CD14-positive monocyte (primary cell): ENCODE measurements around the gene PDE6H. TPM values are rescaled to one million over a fixed set of nuclear protein-coding genes. Genes with fewer than 3 reads are reported as not detected.

Source experiments
- DNase-seq, 3 donors: peaks; one replicate each; pipeline ENCODE4 v3.0.0-alpha.2; 2011 to 2022
- H2AFZ ChIP-seq: 2 replicates; pipeline ENCODE4 v1.6.0; 2012; ENCODE audit warnings: mild to moderate bottlenecking, low read depth, low read length, inconsistent platforms; ENCODE audit not compliant: insufficient read depth, poor library complexity, severe bottlenecking
- H3K27ac ChIP-seq, 2 donors: 1 replicate in 1 of 2; 2 replicates in 1 of 2; pipeline ENCODE4 v1.5.1; 2012 to 2013; ENCODE audit warnings: low read length in 2 of 2, control low read depth in 1 of 2, inconsistent platforms in 1 of 2, low read depth in 1 of 2, mild to moderate bottlenecking in 1 of 2
- H3K27me3 ChIP-seq, 2 donors: one replicate each; pipeline versions ENCODE4 v1.6.0 to v1.6.1; 2011 to 2013; ENCODE audit warnings: low read length in 2 of 2; ENCODE audit not compliant: control insufficient read depth in 2 of 2, insufficient read depth in 2 of 2
- H3K36me3 ChIP-seq, 2 donors: replicated peaks in 1 of 2; 1 replicate in 1 of 2; 2 replicates in 1 of 2; pipeline versions ENCODE4 v1.5.1 to v1.6.1; 2012 to 2013; ENCODE audit warnings: low read length in 2 of 2, control low read depth in 1 of 2, inconsistent platforms in 1 of 2, mild to moderate bottlenecking in 1 of 2; ENCODE audit not compliant: insufficient read depth in 2 of 2, control insufficient read depth in 1 of 2
- H3K4me1 ChIP-seq, 2 donors: 1 replicate in 1 of 2; 2 replicates in 1 of 2; pipeline versions ENCODE4 v1.5.1 to v1.6.1; 2012 to 2013; ENCODE audit warnings: low read length in 2 of 2, control low read depth in 1 of 2, inconsistent platforms in 1 of 2, mild to moderate bottlenecking in 1 of 2, moderate library complexity in 1 of 2; ENCODE audit not compliant: insufficient read depth in 2 of 2, control insufficient read depth in 1 of 2
- H3K4me2 ChIP-seq: replicated peaks from 2 replicates; pipeline ENCODE3; 2012; ENCODE audit warnings: low read length, moderate library complexity, mild to moderate bottlenecking; ENCODE audit not compliant: poor library complexity, severe bottlenecking; ENCODE audit errors: extremely low read depth
- H3K4me3 ChIP-seq, 3 experiments: fragments of 200-600 bp in 1 of 3; sonication (generic) in 1 of 3; replicated peaks in 1 of 3; 1 replicate in 2 of 3; 2 replicates in 1 of 3; pipeline ENCODE4 v1.5.1; 2011 to 2013; ENCODE audit warnings: low read length in 3 of 3, mild to moderate bottlenecking in 3 of 3, control low read depth in 2 of 3, low read depth in 2 of 3, inconsistent platforms in 1 of 3, moderate library complexity in 1 of 3
- H3K79me2 ChIP-seq: 2 replicates; pipeline ENCODE4 v1.6.0; 2012; ENCODE audit warnings: mild to moderate bottlenecking, control low read depth, inconsistent platforms, low read length, moderate library complexity; ENCODE audit not compliant: insufficient read depth
- H3K9ac ChIP-seq: 2 replicates; pipeline ENCODE4 v1.6.0; 2017; ENCODE audit warnings: low read length, mild to moderate bottlenecking; ENCODE audit not compliant: insufficient read depth, poor library complexity, severe bottlenecking
- H3K9me3 ChIP-seq, 2 donors: replicated peaks in 1 of 2; 1 replicate in 1 of 2; 2 replicates in 1 of 2; pipeline versions ENCODE4 v1.5.1 to v1.6.1; 2012 to 2013; ENCODE audit warnings: low read length in 2 of 2, control low read depth in 1 of 2; ENCODE audit not compliant: control insufficient read depth in 1 of 2, insufficient read depth in 1 of 2
- H4K20me1 ChIP-seq: 2 replicates; pipeline ENCODE4 v1.6.0; 2012; ENCODE audit warnings: mild to moderate bottlenecking, low read length, control low read depth, moderate library complexity; ENCODE audit not compliant: insufficient read depth
- H3K27ac Mint-ChIP-seq, 7 donors: one replicate each; pipeline ENCODE4 v1.8.0; 2020; ENCODE audit warnings: mild to moderate bottlenecking in 7 of 7, mixed read lengths in 7 of 7, moderate library complexity in 6 of 7, inconsistent platforms in 2 of 7
- H3K27me3 Mint-ChIP-seq, 3 donors: one replicate each; pipeline ENCODE4 v1.8.0; 2021 to 2022; ENCODE audit warnings: low read depth in 3 of 3, mild to moderate bottlenecking in 3 of 3, mixed read lengths in 3 of 3, moderate library complexity in 3 of 3, inconsistent platforms in 1 of 3
- H3K36me3 Mint-ChIP-seq, 2 donors: one replicate each; pipeline ENCODE4 v1.8.0; 2020; ENCODE audit warnings: mixed read lengths in 2 of 2, inconsistent platforms in 1 of 2, mild to moderate bottlenecking in 1 of 2
- H3K4me1 Mint-ChIP-seq: one replicate; pipeline ENCODE4 v1.8.0; 2020; ENCODE audit warnings: mild to moderate bottlenecking, mixed read lengths
- H3K4me3 Mint-ChIP-seq, 2 donors: one replicate each; pipeline ENCODE4 v1.8.0; 2020; ENCODE audit warnings: mild to moderate bottlenecking in 2 of 2, mixed read lengths in 2 of 2, moderate library complexity in 1 of 2
- H3K9me3 Mint-ChIP-seq, 7 donors: one replicate each; pipeline ENCODE4 v1.8.0; 2020 to 2022; ENCODE audit warnings: mixed read lengths in 7 of 7, mild to moderate bottlenecking in 6 of 7, moderate library complexity in 6 of 7, inconsistent platforms in 2 of 7
- CTCF ChIP-seq: fragments of 200-600 bp; IDR thresholded peaks from one replicate; pipeline ENCODE4 v1.8.0; 2022; ENCODE audit warnings: antibody characterized with exemption, mild to moderate bottlenecking
- WGBS: methylation state at CpG from one replicate; pipeline ENCODE4 v1.1.5; 2013; ENCODE audit warnings: missing lambda C conversion rate; ENCODE audit not compliant: insufficient coverage; 5-methylcytosine and 5-hydroxymethylcytosine counted together
- intact Hi-C, 2 donors: fragments of 100-400 bp; cut with micrococcal nuclease; formaldehyde crosslinking; loops; one replicate each; pipeline versions ENCODE4 v1.15.0 to v1.15.1; 2023
- polyA plus RNA-seq, 3 donors: library from polyadenylated mRNA; depleted of rRNA in 1 of 3; unstranded in 2 of 3; stranded (reverse) in 1 of 3; fragments of 300-500 nt in 2 of 3; fragments of >200 nt in 1 of 3; fragmentation: Illumina TruSeq in 2 of 3; gene quantifications; 1 replicate in 2 of 3; 2 replicates in 1 of 3; pipeline ENCODE4 v1.2.3, GENCODE V29; 2012 to 2021

The PDE6H gene
- polyA plus RNA-seq, 3 donors, result 0.33 to 0.56 TPM; not detected in 1

DNA sequence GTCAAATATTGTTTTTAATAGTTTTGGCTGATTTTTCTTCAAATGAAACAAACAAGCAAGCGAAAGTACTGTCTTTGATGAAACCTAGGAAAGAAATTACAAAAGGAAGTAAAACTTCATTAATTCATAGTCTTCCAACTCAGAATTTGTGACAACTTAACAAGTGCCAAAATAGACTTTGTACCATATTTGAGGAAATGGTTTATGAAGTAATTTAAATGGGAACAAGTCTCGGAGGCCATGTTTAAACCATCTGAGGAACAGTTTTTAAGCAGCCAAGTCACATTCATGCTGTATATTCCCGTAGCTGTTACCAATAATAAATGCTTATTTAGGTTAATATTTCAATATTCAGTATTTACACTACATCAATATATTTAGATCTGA is 10.7 kb upstream of the PDE6H start:
- Mint-ChIP-seq H3K9me3 (peaks cover 0 to 5% (median 0%) of the 10 kb centered on the region in 7 donors), H3K27ac (peak overlapping the region; percentile 95 to 99 (median 99)), H3K36me3 (peaks cover 9 to 11% of the 10 kb centered on the region in 2 donors), H3K4me3 (peak overlapping the region; percentile 95 to 99), H3K4me1 (peaks cover 75% of the 10 kb centered on the region), H3K27me3 (no peaks in the 10 kb centered on the region)
- no peaks in the 10 kb centered on the region for H3K9me3 ChIP-seq
- H3K36me3 ChIP-seq, result no peaks in the 10 kb centered on the region
- intact Hi-C loops, result loop anchor here (5.0 to 10.0 kb wide), 3 partner anchors 35 to 1865 kb away; no protein-coding TSS in a partner anchor
- H3K4me3 ChIP-seq, result peak overlapping the region; percentile 82 to 100 (median 95)
- H3K79me2 ChIP-seq, result peaks cover 64% of the 10 kb centered on the region
- WGBS, result no CpG with 5 or more reads among the region's 3 CpGs
- H3K27ac ChIP-seq, result peak overlapping the region in 1 of 2 donors; percentile 96
- peak overlapping the region; percentile 19 for H2AFZ ChIP-seq
- TF ChIP-seq CTCF, result no peak
- H3K27me3 ChIP-seq, result no peaks in the 10 kb centered on the region
- peak in 2 of 3 donors; percentile 54 to 67 for DNase-seq
- peaks cover 60 to 79% of the 10 kb centered on the region in 2 donors for H3K4me1 ChIP-seq
- H4K20me1 ChIP-seq, result peaks cover 35% of the 10 kb centered on the region
- H3K9ac ChIP-seq, result peak overlapping the region; percentile 77
- peak overlapping the region; percentile 97 for H3K4me2 ChIP-seq

GRCh38 chr12:14962797-14963196 is 10.0 kb upstream of the PDE6H start:
- H3K4me1 ChIP-seq, result peaks cover 54 to 73% of the 10 kb centered on the region in 2 donors
- no peaks in the 10 kb centered on the region for H3K27me3 Mint-ChIP-seq
- no peaks in the 10 kb centered on the region for H3K27me3 ChIP-seq
- peaks cover 58% of the 10 kb centered on the region for H3K79me2 ChIP-seq
- H3K4me2 ChIP-seq, result peak overlapping the region; percentile 97
- TF ChIP-seq CTCF, result no peak
- H3K9me3 Mint-ChIP-seq, result peaks cover 0 to 5% (median 0%) of the 10 kb centered on the region in 7 donors
- H3K9me3 ChIP-seq, result no peaks in the 10 kb centered on the region
- H3K36me3 Mint-ChIP-seq, result peaks cover 7% of the 10 kb centered on the region in 2 donors
- whole genome bisulfite sequencing, result no CpG with 5 or more reads among the region's 3 CpGs
- DNase-seq, result no peak
- peaks cover 29% of the 10 kb centered on the region for H4K20me1 ChIP-seq
- no peaks in the 10 kb centered on the region for H3K36me3 ChIP-seq
- intact Hi-C loops, result loop anchor here (5.0 to 10.0 kb wide), 3 partner anchors 35 to 1865 kb away; no protein-coding TSS in a partner anchor
- H3K9ac ChIP-seq, result no peak overlapping the region
- H3K27ac ChIP-seq, result peak overlapping the region; percentile 27 to 96
- peak overlapping the region in 6 of 7 donors; percentile 26 to 99 (median 81) for H3K27ac Mint-ChIP-seq
- peak overlapping the region; percentile 82 to 100 (median 95) for H3K4me3 ChIP-seq
- H2AFZ ChIP-seq, result no peak overlapping the region
- H3K4me3 Mint-ChIP-seq, result peak overlapping the region in 1 of 2 donors; percentile 35
- H3K4me1 Mint-ChIP-seq, result peaks cover 69% of the 10 kb centered on the region
